ENCODE data around the gene CCDC167.

Gene CCDC167

GRCh38 chr6:37539171-37540028 is 39.7 kb upstream of the CCDC167 start:
- DNase-seq, result no peak
- Histone ChIP-seq H3K4me3 (ENCODE audit: low read depth, low read length) (no peak overlapping the region), H3K27me3 (ENCODE audit: insufficient read depth, low read depth, severe bottlenecking) (no peaks in the 10 kb centered on the region), H3K9me3 (ENCODE audit: severe bottlenecking) (no peaks in the 10 kb centered on the region), H3K36me3 (no peaks in the 10 kb centered on the region), H3K27ac (no peak overlapping the region)
- TF ChIP-seq, protein P1, sequence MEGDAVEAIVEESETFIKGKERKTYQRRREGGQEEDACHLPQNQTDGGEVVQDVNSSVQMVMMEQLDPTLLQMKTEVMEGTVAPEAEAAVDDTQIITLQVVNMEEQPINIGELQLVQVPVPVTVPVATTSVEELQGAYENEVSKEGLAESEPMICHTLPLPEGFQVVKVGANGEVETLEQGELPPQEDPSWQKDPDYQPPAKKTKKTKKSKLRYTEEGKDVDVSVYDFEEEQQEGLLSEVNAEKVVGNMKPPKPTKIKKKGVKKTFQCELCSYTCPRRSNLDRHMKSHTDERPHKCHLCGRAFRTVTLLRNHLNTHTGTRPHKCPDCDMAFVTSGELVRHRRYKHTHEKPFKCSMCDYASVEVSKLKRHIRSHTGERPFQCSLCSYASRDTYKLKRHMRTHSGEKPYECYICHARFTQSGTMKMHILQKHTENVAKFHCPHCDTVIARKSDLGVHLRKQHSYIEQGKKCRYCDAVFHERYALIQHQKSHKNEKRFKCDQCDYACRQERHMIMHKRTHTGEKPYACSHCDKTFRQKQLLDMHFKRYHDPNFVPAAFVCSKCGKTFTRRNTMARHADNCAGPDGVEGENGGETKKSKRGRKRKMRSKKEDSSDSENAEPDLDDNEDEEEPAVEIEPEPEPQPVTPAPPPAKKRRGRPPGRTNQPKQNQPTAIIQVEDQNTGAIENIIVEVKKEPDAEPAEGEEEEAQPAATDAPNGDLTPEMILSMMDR (IDR thresholded peaks at IDR 0.05; ENCODE audit: low read depth, low read length), result no peak

- no peaks in the 10 kb centered on the region for H3K9me3 ChIP-seq (ENCODE audit: severe bottlenecking)
- no peaks in the 10 kb centered on the region for H3K36me3 ChIP-seq
- no peaks in the 10 kb centered on the region for H3K27me3 ChIP-seq (ENCODE audit: insufficient read depth, low read depth, severe bottlenecking)
- H3K27ac ChIP-seq, result no peak overlapping the region
- DNase-seq, result peak; percentile 81
- H3K4me3 ChIP-seq (ENCODE audit: low read depth, low read length), result no peak overlapping the region
- TF ChIP-seq, protein P1 (IDR thresholded peaks at IDR 0.05; ENCODE audit: low read depth, low read length), result peak; percentile 87
Measured at GRCh38 chr6:37538107-37538506, 38.4 kb upstream of the CCDC167 start.

- H3K27ac ChIP-seq, result no peak overlapping the region
- TF ChIP-seq, protein P1 (IDR thresholded peaks at IDR 0.05; ENCODE audit: low read depth, low read length), result no peak
- no peaks in the 10 kb centered on the region for H3K27me3 ChIP-seq (ENCODE audit: insufficient read depth, low read depth, severe bottlenecking)
- no peaks in the 10 kb centered on the region for H3K36me3 ChIP-seq
- H3K4me3 ChIP-seq (ENCODE audit: low read depth, low read length), result no peak overlapping the region
- DNase-seq, result peak; percentile 70
- no peaks in the 10 kb centered on the region for H3K9me3 ChIP-seq (ENCODE audit: severe bottlenecking)
Measured at GRCh38 chr6:37537548-37537947, 37.9 kb upstream of the CCDC167 start.

DNA sequence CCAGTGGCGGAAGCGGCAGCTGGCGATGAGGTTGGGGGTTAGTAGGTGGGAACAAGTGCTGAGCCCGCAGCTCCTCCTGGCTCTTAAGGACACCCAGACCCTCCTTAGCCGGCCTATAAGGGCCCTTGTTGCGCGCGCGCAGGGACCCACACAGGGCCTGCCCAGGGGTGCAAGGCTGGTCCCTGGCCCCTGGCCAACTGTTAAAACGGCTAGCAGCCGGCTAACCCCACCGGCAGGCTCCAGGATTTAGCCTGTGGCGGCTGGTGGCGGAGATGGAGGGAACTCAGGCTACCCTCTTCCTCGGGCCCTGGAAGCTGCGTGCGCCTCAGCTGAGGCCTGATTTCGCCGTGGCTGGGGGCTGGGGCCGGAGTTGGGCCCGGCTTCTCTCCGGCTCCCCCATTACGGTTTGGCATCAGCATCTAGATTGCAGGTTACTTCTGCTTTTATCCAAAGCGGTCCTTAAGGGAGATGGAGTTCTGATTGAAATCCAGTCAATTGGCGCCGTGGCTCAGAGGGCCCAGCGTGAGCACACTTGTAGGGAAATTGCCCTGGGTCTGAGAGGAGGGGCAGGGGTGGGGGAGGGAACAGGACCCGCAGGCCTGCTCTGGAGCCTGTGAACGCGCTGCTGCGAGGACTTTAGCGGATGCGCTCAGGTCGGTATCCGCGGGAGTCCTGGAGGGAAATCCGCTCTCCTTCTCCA is 36.9 kb upstream of the CCDC167 start:
- no peak overlapping the region for H3K4me3 ChIP-seq (ENCODE audit: low read depth, low read length)
- no peak overlapping the region for H3K27ac ChIP-seq
- H3K36me3 ChIP-seq, result no peaks in the 10 kb centered on the region
- H3K9me3 ChIP-seq (ENCODE audit: severe bottlenecking), result no peaks in the 10 kb centered on the region
- TF ChIP-seq, protein P1 (IDR thresholded peaks at IDR 0.05; ENCODE audit: low read depth, low read length), result no peak
- DNase-seq, result no peak
- no peaks in the 10 kb centered on the region for H3K27me3 ChIP-seq (ENCODE audit: insufficient read depth, low read depth, severe bottlenecking)

GRCh38 chr6:37535759-37536490 is 36.2 kb upstream of the CCDC167 start:
- DNase-seq, result no peak
- Histone ChIP-seq H3K9me3 (ENCODE audit: severe bottlenecking) (no peaks in the 10 kb centered on the region), H3K27ac (no peak overlapping the region), H3K36me3 (no peaks in the 10 kb centered on the region), H3K27me3 (ENCODE audit: insufficient read depth, low read depth, severe bottlenecking) (no peaks in the 10 kb centered on the region), H3K4me3 (ENCODE audit: low read depth, low read length) (no peak overlapping the region)
- TF ChIP-seq, protein P1 (IDR thresholded peaks at IDR 0.05; ENCODE audit: low read depth, low read length), result no peak
